ELF-1 (cell line): Measurements from ENCODE around the gene TNFRSF17.
A peak's percentile ranks its signal among the peaks of the same experiment; 100 is the strongest.
"Not testable (repeated sequence)": the region's sequence is repeated elsewhere in the genome, so short reads cannot be mapped to it uniquely, and the experiment has no call there.

Experiments
- DNase-seq: peaks from one replicate; pipeline ENCODE4 v3.0.0-alpha.2; 2016; ENCODE audit warnings: low read depth, low spot score

The TNFRSF17 gene

GRCh38 chr16:11970292-11970691 is 5.3 kb downstream of the TNFRSF17 start:
- DNase-seq: not testable (repeated sequence)

- peak; percentile 38 for DNase-seq
Observed at GRCh38 chr16:11972128-11972527, 7.1 kb downstream of the TNFRSF17 start.

- DNase-seq: peak; percentile 37
Observed at GRCh38 chr16:11973070-11973469, 8.1 kb downstream of the TNFRSF17 start.

GRCh38 chr16:11976850-11977375 is 11.9 kb downstream of the TNFRSF17 start:
- peak; percentile 9 for DNase-seq

GRCh38 chr16:11977376-11978041 is 12.5 kb downstream of the TNFRSF17 start:
- DNase-seq: peak; percentile 22

- no peak for DNase-seq
Observed at GRCh38 chr16:11978080-11978479, 13.1 kb downstream of the TNFRSF17 start.

GRCh38 chr16:11979013-11979672 is 14.1 kb downstream of the TNFRSF17 start:
- no peak for DNase-seq

- DNase-seq: no peak
Observed at GRCh38 chr16:11980136-11980844, 15.3 kb downstream of the TNFRSF17 start.

GRCh38 chr16:11985250-11985649 is 20.2 kb downstream of the TNFRSF17 start:
- no peak for DNase-seq

- no peak for DNase-seq
Observed at GRCh38 chr16:11986521-11987057, 21.6 kb downstream of the TNFRSF17 start.

GRCh38 chr16:11988258-11988978 is 23.4 kb downstream of the TNFRSF17 start:
- DNase-seq: no peak

GRCh38 chr16:11990702-11991390 is 25.8 kb downstream of the TNFRSF17 start:
- no peak for DNase-seq

GRCh38 chr16:11992008-11992584 is 27.1 kb downstream of the TNFRSF17 start:
- DNase-seq: no peak

- DNase-seq: peak; percentile 40
Observed at GRCh38 chr16:11992586-11993524, 27.8 kb downstream of the TNFRSF17 start.

- DNase-seq: no peak
Observed at GRCh38 chr16:11994143-11995119, 29.4 kb downstream of the TNFRSF17 start.

GRCh38 chr16:11996433-11997330 is 31.7 kb downstream of the TNFRSF17 start:
- DNase-seq: peak; percentile 17

GRCh38 chr16:12000032-12000431 is 35.0 kb downstream of the TNFRSF17 start:
- no peak for DNase-seq
